SK-N-SH (cell line): Measurements from ENCODE around the gene BPIFB1.

Experiments
- EZH2phosphoT487 ChIP-seq: fragments of 200-600 bp; sonication (generic); IDR thresholded peaks from 2 replicates; pipeline ENCODE4 v1.6.1; 2017; ENCODE audit warnings: low read depth, mixed run types, mild to moderate bottlenecking, antibody characterized with exemption, moderate library complexity, borderline replicate concordance
- FOXJ3 ChIP-seq: sonication (generic); formaldehyde crosslinking; IDR thresholded peaks from 2 replicates; pipeline ENCODE4 v1.5.1; 2020; ENCODE audit warnings: mild to moderate bottlenecking, missing genetic modification reagents
- JUND ChIP-seq: IDR thresholded peaks from 2 replicates; pipeline ENCODE4 v1.4.0; 2012
- PBX3 ChIP-seq: IDR thresholded peaks from 2 replicates; pipeline ENCODE4; 2012
- REST ChIP-seq: IDR thresholded peaks from 2 replicates; pipeline ENCODE4 v1.6.1; 2012; ENCODE audit warnings: mild to moderate bottlenecking, low read depth, low read length, moderate library complexity
- RFX5 ChIP-seq: IDR thresholded peaks from 2 replicates; pipeline ENCODE4 v1.6.1; 2012; ENCODE audit warnings: mild to moderate bottlenecking, improper control_type of control experiment, low read length
- USF1 ChIP-seq: IDR thresholded peaks from 2 replicates; pipeline ENCODE4 v1.4.0; 2012; ENCODE audit warnings: low read depth, borderline replicate concordance
- USF2 ChIP-seq: fragments of 150-350 bp; IDR thresholded peaks from 2 replicates; pipeline ENCODE4 v1.6.1; 2017; ENCODE audit warnings: antibody characterized with exemption, low read length, low read depth, borderline replicate concordance
- ZBTB33 ChIP-seq: IDR thresholded peaks from 2 replicates; pipeline ENCODE4 v1.4.0; 2012; ENCODE audit warnings: low read depth, borderline replicate concordance
- TF ChIP-seq, protein P1 (sequence below): fragments of 200-600 bp; sonication (generic); IDR thresholded peaks from 2 replicates; pipeline ENCODE4 v1.6.1; 2017; ENCODE audit warnings: antibody characterized with exemption, mild to moderate bottlenecking, moderate library complexity

DNA sequence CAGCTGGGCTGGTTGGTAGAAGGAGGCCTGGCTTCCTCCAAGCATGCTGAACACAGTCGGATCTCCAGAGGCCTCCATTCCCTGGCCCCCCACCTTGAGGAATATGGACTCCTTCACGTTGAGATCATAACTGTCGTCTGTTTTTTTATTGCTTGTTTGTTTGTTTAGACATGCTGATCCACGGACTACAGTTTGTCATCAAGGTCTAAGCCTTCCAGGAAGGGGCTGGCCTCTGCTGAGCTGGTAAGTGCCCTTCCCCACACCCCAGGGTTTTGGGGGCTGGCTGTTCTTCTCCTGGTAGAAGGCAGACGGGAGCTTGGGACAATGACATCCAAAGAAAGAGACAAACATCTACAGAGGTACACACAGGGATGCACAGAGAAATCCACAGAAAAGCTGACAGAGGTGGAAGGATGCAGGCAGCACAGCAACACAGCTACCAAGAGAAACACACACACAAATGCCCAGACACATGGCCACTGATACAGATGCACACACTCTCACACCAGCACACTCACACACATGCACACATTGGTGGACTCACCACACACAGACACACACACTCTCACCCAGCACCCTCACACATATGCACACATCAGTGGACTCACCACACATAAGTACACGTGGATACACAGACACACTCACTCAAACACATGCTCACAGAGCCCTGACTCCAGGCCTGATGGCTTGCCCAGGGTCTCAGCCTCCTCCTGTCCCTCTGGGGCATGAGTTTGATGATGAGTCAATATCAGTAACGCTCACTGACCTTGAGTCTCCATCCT lies 40.5 kb upstream of the BPIFB1 start:
- no peak for TF ChIP-seq RFX5
- TF ChIP-seq, protein P1, sequence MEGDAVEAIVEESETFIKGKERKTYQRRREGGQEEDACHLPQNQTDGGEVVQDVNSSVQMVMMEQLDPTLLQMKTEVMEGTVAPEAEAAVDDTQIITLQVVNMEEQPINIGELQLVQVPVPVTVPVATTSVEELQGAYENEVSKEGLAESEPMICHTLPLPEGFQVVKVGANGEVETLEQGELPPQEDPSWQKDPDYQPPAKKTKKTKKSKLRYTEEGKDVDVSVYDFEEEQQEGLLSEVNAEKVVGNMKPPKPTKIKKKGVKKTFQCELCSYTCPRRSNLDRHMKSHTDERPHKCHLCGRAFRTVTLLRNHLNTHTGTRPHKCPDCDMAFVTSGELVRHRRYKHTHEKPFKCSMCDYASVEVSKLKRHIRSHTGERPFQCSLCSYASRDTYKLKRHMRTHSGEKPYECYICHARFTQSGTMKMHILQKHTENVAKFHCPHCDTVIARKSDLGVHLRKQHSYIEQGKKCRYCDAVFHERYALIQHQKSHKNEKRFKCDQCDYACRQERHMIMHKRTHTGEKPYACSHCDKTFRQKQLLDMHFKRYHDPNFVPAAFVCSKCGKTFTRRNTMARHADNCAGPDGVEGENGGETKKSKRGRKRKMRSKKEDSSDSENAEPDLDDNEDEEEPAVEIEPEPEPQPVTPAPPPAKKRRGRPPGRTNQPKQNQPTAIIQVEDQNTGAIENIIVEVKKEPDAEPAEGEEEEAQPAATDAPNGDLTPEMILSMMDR, result no peak
- no peak for TF ChIP-seq USF2
- TF ChIP-seq USF1, result no peak
- no peak for TF ChIP-seq ZBTB33
- no peak for TF ChIP-seq PBX3
- TF ChIP-seq JUND, result no peak
- no peak for TF ChIP-seq REST
- TF ChIP-seq FOXJ3, result no peak
- no peak for TF ChIP-seq EZH2phosphoT487
